HG02852 (cell line): ENCODE measurements around the gene KRT76.
"Not testable (repeated sequence)": the region's sequence is repeated elsewhere in the genome, so short reads cannot be mapped to it uniquely, and the experiment has no call there.

Source experiments
- ATAC-seq: cut with Tn5 transposase; IDR thresholded peaks from one replicate; pipeline ENCODE4 v1.9.1; 2021; ENCODE audit warnings: mild to moderate bottlenecking, moderate library complexity; ENCODE audit not compliant: unreplicated experiment

KRT76 gene

DNA sequence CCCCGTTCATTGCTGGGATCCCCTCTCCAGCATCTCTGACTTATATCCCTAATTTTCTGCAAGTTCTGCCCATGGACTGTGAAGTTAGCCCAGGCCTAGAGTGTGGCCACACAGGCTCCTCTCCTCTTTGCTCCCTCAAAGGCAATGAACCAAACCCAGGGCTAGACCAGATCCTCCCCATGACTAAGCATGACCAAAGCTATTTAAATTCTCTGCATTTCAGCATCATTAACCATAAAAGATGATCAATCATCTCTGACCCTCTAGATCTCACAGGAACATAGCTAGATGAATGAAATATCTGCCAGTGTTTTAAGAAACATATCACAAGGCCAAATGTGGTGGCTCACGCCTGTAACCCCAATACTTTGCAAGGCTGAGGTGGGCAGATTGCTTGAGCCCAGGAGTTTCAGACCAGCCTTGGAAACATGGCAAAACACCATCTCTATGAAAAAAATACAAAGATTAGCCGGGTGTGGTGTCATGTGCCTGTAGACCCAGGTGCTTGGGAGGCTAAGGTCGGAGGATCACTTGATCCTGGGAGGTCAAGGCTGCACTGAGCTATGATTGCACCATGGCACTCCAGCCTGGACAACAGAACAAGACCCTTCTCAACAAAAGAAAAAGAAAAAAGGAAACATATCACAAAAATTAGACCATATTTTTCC, 21.0 kb upstream of the KRT76 start:
- no peak for ATAC-seq

DNA sequence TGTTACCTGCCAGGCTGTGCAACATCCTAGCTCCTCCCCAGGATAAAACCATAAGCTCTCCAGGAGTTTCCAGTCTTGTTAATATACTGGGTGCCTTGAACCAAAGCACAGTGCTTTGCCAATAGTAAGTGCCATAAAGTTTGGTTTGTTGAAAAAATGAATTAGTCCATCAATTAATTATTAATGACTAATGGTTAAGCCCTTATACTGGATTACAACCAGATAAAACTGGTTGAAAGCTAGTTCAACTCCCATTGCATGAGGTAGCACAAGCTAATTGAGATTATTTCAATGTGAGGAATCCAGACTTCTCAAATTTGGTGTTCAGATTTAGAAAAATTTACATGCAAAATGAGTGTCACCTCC, 20.4 kb upstream of the KRT76 start:
- ATAC-seq: no peak

DNA sequence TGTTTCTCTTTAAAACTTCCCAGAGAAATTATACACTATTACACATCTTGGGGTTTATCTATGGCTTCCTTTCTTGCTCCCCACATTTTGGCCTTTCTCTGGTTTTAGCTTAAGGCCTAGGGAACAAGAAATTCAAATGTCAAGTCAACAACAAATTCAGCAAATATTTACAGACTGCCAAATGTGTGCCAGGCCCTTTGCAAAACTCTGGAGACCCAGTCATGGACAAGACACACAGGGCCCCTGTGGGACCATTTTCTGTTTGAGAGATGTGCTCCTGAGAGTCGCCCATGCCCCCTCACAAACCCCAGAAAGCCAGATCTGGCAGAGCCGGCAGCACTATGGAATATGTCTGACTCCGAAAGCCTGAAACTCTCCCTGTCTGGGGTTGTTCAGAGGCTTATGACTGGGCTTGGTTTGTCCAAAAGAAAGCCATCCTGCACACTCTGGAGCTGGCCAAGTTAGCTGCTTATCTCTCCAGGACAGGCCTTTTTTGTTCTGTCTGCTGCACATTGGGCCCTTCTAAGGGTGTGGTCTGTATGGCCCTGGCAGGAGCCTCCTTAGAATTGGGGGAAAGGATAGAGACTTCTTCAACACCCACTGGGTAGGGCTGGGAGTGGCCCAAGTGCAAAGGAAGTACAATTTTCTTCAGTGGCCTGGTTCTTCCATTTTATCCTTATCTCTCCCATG, 19.8 kb upstream of the KRT76 start:
- ATAC-seq: no peak

DNA sequence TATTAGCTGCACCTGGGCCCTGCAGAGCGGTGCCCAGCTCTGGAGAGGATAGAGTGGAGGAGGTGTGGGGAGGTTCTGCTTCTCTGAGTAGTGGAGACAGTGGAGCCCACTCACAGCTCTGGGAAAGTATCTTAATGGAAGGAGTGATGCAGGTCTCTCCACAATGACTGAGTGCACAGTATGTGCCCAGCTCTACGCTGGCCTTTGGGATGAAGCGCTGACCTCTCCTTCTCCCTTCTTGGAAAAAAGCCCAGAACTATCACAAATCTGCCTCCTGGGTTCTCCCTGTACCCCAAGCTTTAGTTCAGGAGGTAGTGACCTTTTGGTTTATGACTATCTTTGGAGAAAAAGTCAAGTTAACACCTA, 19.3 kb upstream of the KRT76 start:
- ATAC-seq: no peak

DNA sequence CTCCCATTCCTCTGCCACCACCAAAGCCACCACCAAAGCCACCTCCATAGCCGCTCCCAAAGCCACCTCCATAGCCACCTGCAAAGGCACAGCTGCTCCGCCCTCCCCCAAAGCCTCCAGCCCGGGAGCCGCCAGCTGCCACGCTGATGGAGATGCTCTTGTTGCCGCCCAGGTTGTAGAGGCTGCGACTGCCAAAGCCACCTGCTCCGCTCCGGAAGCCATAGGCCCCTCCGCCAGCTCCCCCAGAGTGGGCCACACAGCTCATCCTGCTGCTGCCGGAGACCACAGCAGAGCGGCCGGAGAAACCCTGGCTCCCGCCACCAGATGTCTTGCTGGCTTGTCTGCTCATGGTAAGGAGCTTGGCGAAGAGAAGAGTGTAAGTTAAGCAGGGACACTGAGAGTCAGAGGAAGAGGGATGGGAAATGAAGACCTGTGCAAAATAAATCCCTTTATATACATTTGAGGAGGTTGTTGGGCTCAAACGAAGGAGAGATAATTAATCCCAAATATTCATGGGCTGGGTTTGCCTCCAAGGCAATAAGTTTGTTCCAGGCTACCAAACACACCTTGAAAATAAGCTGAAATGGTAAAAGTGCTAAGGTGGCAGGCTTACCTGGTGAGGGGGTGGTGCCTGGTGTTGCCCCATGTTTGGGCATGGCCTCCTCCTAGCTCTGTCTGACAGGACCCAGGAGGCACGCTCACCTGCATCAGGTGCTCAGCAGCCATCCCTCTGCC, 18.7 kb upstream of the KRT76 start, which contains the start of gene KRT3:
TSS of gene KRT3 (minus strand) at position 424 of the 735 bp plus-strand sequence. CDS start at position 349, 75 bp downstream.
- no peak for ATAC-seq

DNA sequence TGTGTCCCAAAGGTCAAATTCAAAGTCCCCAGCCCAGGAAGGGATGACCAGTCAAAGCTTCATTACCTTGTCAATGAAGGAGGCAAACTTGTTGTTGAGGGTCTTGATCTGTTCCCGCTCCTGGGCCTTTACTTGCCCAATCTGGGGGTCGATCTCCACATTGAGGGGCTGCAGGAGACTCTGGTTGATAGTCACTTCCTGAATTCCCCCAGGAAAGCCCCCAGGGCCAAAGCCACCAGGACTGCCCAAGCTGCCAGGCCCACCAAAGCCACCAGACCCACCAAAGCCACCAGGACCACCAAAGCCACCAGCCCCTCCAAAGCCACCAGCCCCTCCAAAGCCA, 18.2 kb upstream of the KRT76 start:
- not testable (repeated sequence) for ATAC-seq

DNA sequence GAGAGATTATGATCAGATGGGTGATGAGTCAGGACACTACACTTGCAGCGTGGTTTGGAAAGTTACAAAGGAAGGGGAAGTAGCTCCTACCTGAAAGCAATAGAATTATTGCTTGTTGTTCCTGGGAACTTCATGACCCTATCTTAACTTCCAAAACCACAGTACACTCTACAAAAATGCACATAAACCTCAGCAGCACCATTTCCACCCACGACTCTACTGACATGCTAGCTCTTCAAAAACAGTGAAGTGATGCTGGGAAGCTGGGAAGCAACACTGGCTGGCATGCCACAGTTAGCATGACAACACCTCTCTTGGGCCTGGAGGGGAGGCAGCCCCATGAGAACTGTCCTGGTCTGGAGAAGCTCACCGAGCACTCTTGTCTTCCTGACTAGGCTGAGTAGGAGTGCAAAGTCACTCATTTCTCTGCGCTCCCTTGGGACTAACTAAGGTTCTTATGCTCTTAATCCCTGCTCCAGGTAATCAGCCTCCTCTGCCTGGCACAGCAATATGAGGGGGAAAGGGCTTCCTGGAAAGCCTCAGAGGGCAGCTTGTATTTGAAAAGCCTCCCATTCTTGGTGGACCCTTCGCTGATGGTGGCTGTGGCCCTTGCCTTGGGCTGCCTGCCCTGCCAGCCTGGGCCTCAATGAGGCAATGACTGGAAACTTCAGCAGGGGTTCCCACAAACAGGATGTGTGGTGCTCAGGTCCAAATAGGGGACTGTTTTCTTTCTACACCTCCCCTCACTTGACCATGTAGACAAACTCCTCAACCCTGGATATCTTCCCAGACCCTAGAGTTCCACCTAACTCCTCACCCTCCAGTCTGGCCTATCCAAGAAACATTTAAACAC, 17.6 kb upstream of the KRT76 start:
- ATAC-seq: no peak

DNA sequence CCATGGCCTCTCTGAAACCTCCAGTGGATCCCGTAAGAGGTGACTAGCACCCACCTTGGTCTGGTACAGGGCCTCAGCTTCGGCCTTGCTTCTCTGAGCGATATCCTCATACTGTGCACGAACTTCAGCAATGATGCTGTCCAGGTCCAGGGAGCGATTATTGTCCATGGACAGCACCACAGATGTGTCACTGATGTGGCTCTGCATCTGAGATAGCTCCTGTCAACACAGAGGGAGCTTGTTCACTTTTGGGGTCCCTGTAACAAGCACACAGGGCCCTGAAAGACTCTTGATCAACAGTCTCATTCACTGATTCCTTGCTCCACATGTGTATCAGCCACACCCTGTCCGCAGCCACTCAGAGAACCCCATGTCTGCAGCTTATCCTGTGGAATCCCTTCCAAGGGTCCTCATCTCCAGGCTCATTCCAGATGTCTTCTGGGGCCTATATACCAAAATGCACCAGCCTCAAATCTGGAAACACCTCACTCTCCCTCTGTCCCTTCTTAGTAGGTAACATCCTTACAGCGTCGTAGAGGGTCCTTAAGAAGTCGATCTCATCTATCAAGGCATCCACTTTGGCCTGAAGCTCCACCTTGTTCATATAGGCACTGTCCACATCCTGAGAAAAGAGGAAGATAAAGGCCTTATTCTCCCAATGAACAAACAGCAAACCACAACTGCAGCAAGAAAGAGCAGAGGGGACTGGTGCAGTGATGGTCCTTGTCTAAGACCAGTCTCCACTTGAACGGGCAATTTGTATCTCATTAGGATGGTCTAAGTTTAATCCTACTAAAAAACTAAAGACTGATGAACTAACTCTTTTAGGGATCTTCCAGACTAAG, 15.3 kb upstream of the KRT76 start:
- ATAC-seq: no peak

DNA sequence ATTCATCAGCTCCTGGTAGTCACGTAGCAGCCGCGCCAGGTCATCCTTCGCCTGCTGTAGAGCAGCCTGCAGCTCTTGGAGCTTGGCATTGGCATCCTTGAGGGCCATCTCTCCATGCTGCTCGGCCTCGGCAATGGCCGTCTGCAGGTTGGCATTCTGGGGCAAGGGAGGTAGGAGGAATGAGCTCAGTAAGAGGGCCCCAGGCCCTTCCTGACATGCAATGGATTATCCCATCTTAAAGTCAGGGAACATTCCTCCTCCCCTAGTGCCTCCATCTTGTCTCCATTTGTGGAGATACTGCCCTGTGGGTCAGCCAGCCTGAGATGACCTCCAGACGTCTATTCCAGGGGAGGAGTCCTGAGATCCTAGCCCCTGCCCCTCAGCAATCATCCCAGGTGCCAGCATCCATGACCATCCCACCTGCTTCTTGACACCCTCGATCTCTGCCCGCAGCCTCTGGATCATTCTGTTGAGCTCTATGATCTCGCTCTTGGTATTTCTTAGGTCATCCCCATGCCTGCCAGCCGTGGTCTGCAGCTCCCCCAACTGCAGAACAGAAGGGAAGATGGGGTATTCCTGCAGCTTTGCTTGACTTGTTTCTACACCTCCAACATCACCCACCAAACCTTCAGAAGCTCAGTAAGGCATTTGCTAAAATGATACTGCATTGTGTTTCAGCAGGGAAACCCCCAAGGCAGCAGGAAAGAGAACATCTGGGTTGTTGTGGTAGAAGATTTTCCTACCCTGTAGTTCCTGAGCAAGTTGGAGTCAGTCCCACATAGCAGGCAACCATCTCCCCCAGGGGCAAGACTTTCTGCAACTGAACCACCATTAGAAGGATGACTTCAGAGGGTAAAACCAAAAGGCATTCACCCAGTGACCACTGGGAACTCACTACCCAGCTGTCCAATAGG, 14.4 kb upstream of the KRT76 start:
- ATAC-seq: no peak

DNA sequence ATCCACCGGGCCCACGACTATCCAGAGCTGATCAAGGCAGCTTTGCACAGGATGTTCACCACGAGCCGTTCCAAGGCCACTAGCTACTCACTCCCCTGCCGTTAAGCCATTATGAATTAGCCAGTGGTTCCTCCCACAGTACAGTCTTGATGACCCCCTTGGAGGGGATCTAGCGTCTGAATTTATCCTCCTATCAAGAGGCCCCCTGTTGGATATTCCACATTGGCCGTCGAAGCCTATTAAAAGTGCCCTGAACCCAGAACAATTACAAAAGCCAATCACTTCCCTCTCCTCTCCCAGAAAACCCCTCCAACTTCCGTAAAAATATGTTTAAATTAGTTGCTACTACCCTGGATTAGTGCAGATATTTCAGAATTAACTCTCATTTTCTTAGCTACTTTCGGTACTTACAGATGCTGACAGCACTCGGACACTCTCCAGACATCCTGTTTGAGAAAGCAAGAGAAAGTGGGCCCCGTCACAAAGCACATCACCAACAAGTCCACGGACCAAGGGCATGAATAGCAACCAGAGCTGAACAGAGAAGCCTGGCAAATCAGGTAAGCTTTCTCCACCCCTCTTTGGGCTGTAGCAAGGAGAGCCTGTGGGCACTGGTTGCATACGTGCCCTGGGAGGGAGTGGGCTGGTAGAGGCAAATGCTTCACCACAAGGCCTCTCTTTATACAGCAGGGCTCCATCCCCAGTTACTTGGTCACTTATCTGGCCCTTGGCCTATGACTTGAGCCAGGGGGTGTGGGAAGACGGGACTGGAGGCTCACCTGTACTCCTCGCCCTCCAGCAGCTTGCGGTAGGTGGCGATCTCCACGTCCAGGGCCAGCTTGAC, 13.5 kb upstream of the KRT76 start:
- ATAC-seq: no peak

DNA sequence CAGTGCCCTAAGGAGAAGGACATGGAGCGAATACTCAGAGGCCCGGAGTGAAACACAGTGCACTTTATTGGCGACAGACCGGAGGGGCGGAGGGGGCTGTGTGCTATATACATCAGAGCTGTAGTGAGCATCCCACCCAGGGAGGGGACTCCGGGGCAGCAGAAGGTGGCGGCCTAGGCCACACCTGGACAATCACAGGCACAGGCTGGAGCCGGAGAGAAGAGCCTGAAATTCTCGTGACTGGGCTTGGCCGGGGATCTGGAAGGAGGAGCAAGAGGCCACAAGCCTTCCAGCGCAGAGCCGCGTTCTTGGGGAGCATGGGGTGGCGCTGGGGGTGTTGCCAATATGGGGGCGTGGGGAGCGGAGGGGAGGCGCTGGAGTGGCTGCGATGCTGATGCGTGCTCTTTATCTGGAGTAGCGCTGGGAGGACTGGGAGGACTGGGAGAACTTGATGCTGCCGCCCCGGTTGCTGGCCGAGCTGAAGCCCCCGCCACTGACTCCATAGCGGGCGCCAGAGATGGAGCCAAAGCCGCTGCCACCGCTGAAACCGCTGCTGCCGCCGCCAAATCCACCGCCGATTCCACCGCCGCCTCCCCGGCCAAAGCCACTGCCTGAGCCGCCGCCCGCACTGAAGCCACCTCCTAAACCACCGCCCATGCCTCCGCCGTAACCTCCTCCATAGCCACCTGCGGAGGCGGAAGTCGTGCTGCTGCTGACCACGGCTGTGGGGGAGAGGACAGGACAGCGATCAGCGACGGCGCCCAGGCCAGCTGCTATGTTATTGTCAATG, 12.7 kb upstream of the KRT76 start:
- ATAC-seq: no peak

DNA sequence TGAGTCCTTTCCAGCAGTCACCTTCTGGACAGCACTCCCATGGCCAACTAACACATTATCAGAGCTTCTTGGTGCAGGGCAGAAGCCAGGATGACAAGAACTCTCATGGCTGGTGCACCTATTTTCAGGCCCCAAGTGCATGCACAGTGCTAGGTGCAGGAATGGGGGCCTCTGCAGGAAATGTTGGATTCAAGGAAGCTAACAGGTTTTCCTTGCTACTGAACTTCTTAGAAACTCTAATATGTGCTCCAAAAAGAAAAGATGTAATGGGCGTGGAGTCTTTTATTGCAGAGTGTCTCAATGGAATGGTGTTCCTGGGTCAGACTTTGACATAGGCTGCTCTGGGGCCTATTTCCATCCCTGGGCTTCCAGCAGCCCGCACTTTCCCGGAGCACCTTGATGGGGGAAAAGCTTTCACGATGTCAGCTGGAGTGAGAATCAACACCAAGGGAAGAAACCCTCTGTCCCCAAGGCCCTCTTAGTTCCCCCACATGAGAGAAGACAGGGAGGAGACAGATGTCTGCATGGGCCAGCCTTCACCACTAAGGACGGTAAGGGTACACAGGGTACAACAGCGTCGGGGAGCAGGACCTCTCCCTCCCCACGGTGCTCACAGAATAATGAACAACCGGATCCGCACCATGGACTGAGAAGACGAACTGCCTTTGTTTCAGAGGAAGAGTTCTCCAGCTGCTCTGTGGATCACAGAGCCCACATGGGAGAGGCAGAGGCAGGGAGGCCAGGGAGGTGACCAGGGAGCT, 11.9 kb upstream of the KRT76 start:
- ATAC-seq: no peak

DNA sequence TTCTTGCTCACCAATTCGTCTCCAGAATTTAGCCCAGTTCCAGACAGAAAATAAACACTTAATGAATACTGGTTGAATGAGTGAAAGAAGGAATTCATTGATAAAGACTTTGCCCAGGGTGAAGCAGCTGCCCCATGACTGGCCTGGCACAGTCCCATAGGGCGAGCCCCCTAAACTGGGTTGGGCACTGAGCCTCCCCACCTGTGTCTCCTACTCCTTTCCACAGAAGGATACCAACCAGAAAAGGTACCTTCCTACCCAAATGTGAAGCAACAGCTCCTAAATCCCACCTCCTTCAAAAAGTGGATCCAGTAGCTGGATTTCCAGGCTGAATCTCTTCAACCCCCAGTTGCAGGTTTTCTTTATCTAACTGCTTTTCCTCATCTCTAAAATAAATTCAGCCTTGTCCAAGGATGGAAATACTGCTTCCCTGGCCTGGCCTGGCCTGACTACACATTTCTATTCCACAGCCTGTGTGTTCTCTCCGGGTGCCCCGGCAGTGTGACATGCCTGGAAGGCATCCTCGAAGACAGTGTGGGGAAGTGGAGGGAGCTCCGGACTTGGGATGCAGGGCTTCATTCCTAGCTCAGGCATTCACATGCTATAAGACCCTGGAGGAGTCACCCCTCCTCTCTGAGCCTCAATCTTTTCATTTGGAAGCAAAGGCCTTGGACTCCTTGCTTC, 11.2 kb upstream of the KRT76 start:
- no peak for ATAC-seq

DNA sequence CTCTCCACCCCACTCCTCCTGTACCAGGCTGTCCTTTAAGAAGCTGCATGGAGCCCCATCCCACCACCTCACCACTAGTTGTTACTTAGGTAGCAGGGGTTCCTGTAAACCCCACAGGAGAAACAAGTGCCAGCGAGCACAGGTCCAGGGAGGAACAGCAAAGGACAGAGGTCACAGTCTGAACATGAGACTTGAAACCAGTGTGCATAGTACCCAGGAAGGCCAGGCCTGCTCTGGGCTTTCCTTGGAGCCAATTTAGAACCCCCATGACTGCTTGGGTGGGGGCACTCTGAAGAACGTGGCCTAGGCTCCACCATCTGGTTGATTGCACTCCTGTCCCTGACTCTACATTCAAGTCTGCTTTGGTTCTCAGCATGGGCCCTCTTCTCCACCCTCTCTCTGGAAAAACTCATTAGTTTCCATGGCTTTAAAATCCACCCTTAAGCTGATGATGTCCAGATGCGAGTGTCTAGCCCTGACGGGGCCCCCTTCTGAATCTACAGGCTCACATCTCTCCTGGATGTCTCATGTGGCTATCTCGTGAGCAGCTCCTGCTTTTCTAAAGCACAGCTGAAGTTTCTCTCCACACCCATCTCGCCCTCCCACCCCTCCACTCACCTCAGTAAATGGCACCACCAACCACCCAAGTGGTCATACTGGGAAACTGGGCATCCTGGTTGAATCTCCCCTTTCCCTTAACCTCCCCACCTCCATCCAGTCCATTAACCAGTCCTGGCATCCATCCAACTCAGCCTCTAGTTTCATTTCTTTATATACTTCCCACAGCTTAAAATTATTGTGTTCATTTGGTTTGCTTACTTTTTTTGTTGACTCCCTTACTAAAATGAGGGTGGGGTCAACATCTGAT, 10.4 kb upstream of the KRT76 start:
- ATAC-seq: no peak

DNA sequence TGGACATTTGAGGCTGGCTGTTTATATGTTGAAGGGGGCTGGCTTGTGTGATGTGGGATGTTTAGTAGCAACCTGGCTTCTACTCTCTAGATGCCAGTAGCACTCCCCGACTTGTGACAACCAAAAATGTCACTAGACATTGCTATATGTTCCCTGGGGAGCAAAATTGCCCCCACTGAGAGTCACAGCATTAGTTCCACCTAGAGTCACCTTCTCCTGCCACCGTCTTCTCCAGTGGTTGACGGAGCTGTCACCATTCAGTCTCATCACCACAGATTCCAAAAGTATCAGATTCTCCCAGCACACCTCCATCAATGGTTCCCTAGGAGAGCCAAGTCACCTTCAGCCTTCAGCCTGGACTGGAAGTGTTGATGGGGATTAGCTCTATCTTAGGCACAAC, 7.8 kb upstream of the KRT76 start:
- ATAC-seq: no peak
